ENCODE results near the gene SAP130.

SAP130 gene

DNA sequence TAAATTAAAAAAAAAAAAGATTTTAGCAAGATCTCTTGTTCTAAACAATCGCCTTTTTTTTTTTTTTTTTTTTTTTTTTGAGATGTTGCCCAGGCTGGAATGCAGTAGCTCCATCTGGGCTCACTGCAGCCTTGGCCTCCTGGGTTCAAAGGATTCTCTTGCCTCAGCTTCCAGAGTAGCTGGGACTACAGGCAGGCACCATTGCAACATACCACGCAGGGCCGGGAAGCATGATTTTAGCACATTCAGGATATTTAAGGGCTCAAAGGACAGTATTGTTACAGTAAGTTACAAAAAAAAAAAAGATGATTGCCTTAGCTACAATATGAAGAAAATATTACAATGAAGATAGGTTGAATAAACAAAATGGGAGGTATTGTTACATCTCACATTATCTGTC is 29.5 kb upstream of the SAP130 start:
- H3K4me3 ChIP-seq (ENCODE audit: low read depth, low read length), result no peak overlapping the region
- TF ChIP-seq, protein P1, sequence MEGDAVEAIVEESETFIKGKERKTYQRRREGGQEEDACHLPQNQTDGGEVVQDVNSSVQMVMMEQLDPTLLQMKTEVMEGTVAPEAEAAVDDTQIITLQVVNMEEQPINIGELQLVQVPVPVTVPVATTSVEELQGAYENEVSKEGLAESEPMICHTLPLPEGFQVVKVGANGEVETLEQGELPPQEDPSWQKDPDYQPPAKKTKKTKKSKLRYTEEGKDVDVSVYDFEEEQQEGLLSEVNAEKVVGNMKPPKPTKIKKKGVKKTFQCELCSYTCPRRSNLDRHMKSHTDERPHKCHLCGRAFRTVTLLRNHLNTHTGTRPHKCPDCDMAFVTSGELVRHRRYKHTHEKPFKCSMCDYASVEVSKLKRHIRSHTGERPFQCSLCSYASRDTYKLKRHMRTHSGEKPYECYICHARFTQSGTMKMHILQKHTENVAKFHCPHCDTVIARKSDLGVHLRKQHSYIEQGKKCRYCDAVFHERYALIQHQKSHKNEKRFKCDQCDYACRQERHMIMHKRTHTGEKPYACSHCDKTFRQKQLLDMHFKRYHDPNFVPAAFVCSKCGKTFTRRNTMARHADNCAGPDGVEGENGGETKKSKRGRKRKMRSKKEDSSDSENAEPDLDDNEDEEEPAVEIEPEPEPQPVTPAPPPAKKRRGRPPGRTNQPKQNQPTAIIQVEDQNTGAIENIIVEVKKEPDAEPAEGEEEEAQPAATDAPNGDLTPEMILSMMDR (IDR thresholded peaks at IDR 0.05; ENCODE audit: low read depth, low read length), result no peak

DNA sequence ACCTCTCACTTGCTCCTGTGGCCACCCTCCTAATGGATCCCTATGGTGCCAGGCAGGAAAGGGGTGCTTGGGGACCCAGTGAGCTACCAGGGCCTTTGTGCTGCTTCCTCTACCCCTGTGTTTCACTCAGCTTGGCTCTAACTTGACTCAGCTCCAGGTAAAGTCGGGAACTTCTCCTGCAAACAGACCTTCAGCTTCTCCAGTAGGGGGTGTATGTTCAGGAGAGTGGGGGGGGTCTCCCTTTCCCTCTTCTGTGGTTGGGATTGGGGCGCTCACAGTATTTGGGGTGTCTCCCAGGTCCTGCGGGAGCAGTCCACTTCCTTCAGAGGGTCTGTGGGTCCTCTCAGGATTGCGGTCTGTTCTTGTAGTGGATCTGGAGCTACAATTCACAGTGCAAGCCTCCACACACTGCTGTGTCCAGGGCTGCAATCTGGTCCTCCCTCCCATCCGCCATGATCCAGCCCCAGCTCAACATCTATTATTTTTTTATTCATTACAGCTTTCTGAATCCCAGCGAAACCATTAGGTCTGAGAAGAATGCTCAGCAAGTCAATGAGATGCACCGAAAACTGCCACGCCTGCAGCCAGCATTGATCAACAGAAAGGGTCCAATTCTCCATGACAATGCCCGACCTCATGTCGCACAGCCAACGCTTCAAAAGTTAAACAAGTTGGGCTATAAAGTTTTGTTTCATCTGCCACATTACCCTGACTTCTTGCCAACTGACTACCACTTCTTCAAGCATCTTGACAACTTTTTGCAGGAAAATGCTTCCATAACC is 26.4 kb upstream of the SAP130 start:
- TF ChIP-seq, protein P1 (IDR thresholded peaks at IDR 0.05; ENCODE audit: low read depth, low read length), result no peak
- H3K4me3 ChIP-seq (ENCODE audit: low read depth, low read length), result no peak overlapping the region

DNA sequence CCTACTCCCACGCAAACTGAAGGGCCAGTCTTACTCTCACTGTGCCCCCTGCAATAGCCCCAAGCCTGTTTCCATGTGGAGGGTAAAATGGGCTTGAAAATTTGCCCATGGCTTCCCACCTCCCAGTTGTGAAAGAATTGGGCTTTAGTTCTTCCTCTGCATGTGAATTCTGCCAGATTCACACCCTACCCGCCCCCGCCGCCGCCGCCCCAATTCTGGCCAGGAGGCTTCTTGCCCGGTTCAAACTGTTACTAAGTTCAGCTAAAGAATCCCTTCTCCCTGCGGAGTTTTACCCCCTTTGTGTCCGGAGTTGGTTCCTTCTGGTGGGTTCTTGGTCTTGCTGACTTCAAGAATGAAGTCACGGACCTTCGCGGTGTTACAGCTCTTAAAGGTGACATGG is 25.5 kb upstream of the SAP130 start:
- H3K4me3 ChIP-seq (ENCODE audit: low read depth, low read length), result no peak overlapping the region

GRCh38 chr2:128043041-128043440 is 15.2 kb upstream of the SAP130 start:
- TF ChIP-seq, protein P1 (IDR thresholded peaks at IDR 0.05; ENCODE audit: low read depth, low read length), result no peak
- no peak overlapping the region for H3K4me3 ChIP-seq (ENCODE audit: low read depth, low read length)

More for the DNA sequence above, 25.5 kb upstream of the SAP130 start:
- TF ChIP-seq, protein P1 (IDR thresholded peaks at IDR 0.05; ENCODE audit: low read depth, low read length), result no peak

GRCh38 chr2:128041561-128041960 is 13.7 kb upstream of the SAP130 start:
- TF ChIP-seq, protein P1 (IDR thresholded peaks at IDR 0.05; ENCODE audit: low read depth, low read length), result no peak
- no peak overlapping the region for H3K4me3 ChIP-seq (ENCODE audit: low read depth, low read length)

GRCh38 chr2:128040166-128040771 is 12.4 kb upstream of the SAP130 start:
- H3K4me3 ChIP-seq (ENCODE audit: low read depth, low read length), result no peak overlapping the region
- TF ChIP-seq, protein P1 (IDR thresholded peaks at IDR 0.05; ENCODE audit: low read depth, low read length), result no peak

DNA sequence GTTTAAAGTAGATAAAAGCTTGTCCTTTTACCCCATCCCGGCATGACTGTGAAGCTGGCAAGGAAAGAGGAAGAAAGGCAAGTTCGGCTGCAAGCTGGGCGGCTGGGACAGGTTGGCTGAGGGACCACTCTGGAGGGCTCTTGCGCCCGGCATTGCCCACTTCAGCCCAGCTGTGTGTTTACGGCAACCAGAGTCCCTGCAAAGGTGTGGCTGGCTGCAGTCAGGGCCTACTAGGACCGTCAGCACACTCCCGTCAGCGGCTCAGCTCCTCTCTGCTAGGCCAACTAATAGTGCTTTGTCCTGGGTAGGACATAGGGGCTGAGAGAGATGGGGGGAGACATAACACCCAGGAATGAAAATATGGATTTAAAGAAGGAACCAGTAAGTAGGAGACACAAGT is 11.7 kb upstream of the SAP130 start:
- TF ChIP-seq, protein P1 (IDR thresholded peaks at IDR 0.05; ENCODE audit: low read depth, low read length), result no peak
- no peak overlapping the region for H3K4me3 ChIP-seq (ENCODE audit: low read depth, low read length)
